ENCODE measurements around the gene RSPH4A.
A peak's percentile ranks its signal among the peaks of the same experiment; 100 is the strongest.
"Not testable (repeated sequence)": the region's sequence is repeated elsewhere in the genome, so short reads cannot be mapped to it uniquely, and the experiment has no call there.

RSPH4A gene

DNA sequence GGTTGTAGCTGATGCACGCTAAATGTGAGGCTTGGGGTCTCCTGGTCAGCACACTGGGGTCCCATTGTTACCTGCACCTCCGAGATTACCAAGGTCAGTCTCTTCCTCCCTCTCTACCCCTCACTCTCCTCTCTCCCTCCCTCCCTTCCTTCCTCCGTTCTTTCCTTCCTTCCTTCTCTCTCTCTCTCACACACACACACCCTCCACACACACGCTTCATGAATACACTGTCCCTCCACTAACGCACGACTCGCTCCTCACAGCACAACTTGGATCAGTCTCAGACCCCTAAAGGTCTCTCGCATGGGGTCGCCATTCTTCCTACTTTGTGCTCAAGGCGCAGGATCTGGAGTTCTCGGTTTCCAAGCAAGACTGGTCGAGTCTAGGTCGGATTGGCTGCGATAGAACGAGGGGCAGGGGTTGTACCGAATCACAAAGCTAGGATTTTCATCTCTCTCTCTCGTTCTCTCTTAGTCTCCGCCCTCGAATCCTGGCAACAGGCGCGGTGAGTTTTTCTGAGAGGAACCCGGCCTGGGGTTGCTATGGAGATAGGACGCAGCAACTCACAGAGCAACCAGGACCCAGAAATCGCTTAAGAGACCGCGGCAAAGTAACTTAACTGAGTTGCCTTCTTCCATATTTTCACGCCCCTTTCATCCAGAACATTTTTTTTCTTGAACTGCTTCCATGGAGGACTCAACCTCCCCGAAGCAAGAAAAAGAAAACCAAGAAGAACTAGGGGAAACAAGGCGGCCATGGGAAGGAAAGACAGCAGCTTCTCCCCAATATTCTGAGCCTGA is at the start of gene RSPH4A:
Gene RSPH4A (plus strand): TSS at position 543 of the 800 bp plus-strand sequence. CDS start 145 bp downstream, at position 688.
- peak; percentile 94 for DNase-seq

- DNase-seq: no peak
Measured at GRCh38 chr6:116568111-116568510, 48.2 kb upstream of the RSPH4A start.

DNA sequence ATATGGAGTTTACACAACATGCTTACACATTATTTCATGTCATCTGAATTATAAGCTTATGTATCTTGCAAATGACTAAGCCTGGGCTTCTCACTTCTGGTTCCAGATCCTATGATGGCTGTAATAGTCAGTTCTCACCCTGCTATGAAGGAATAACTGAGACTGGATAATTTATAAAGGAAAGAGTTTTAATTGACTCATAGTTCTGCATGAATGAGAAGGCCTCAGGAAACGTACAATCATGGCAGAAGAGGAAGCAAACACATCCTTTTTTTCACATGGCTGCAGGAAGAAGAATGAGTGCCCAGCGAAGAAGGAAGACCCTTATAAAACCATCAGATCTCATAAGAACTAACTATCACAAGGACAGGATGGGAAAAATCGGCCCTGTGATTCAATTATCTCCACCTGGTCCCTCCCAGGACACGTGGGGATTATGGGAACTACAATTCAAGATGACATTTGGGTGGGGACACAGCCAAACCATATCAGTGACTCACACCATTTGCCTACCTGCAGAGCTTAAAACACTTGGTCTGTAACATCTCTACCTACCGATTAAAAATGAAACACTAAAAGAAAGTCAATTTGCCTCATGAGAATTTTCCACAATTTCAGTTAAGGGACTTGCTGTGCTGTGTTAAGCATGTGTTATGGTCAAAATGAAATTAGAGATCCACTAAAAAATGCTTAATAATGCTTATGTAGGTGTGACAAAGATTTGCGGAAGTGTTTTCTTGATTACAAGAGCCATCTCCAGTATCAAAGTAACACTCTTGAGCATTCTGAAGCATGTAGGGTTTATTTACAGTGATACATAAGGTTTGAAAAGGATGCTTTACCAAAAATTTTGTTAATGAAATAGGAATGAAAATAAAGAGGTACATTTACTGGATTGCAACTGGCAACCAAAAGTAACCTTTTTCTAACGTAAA is 47.2 kb upstream of the RSPH4A start:
- DNase-seq: no peak

GRCh38 chr6:116570856-116571682 is 45.2 kb upstream of the RSPH4A start, which contains the start of gene RWDD1:
RWDD1 (plus strand) TSS chr6:116571504; CDS start chr6:116571583, 79 bp downstream.
- DNase-seq: peak; percentile 94

DNA sequence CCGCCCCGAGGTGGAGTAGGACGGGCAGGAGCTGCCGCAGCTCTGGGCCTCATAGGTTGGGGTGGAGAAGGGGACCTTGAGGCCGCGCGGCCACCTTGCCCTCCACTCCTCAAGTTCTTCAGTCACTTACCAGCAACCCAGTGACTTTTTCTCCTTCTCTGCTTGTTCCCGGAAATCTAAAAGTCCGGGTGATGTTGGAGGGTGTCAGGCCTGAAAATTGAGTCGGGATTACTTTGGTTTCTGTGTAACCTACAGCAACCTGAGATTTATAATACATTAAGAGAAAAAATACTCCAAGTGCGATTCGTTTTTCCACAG is 44.6 kb upstream of the RSPH4A start:
- DNase-seq: no peak

- DNase-seq: no peak
Measured at GRCh38 chr6:116572162-116572561, 44.1 kb upstream of the RSPH4A start.

GRCh38 chr6:116575227-116575626 is 41.1 kb upstream of the RSPH4A start:
- DNase-seq: no peak

GRCh38 chr6:116577486-116577885 is 38.8 kb upstream of the RSPH4A start:
- no peak for DNase-seq

- DNase-seq: no peak
Measured at GRCh38 chr6:116578335-116578734, 37.9 kb upstream of the RSPH4A start.

DNA sequence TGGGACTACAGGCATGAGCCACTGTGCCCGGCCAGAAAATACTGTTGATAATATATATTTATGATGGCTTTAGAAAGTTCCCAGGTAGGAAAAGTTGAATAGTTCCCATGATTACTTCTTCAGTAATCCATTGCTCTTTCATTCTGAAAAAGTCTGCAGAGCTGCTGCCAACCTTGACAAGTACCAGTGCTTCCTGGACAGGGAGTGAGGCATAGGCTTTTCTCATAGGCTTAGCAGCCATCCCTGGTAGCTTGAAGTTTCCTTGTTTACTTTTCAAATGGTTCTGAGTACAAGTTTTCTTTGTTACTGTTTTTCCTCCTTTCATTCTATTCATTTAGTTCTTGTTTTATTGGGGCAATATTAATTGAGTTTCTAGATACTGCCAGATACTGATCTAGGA is 37.1 kb upstream of the RSPH4A start:
- no peak for DNase-seq

DNA sequence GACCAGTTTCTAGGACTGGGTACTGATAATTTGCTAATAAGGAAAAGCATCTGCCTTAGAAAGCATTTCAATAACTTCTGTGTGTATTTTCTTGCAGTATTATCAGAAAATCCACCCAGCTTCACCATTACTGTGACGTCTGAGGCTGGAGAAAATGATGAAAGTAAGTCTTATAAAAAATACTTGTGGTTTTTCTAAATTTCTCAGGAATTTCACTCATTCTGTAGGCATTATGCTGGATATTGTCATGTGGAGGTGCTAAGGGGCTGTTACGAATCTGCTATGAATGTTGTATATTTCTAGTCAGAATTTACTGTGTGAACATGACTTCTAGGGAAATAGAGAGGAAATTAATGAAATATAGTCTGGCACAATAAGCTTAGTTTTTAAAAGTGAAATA is 36.1 kb upstream of the RSPH4A start:
- no peak for DNase-seq

- no peak for DNase-seq
Measured at GRCh38 chr6:116586276-116586675, 30.0 kb upstream of the RSPH4A start.

- DNase-seq: no peak
Measured at GRCh38 chr6:116586738-116587137, 29.5 kb upstream of the RSPH4A start.

GRCh38 chr6:116595247-116595646 is 21.0 kb upstream of the RSPH4A start:
- no peak for DNase-seq

GRCh38 chr6:116596815-116597214 is 19.5 kb upstream of the RSPH4A start:
- DNase-seq: no peak

- not testable (repeated sequence) for DNase-seq
Measured at GRCh38 chr6:116603916-116604315, 12.4 kb upstream of the RSPH4A start.

GRCh38 chr6:116604868-116605267 is 11.4 kb upstream of the RSPH4A start:
- DNase-seq: not testable (repeated sequence)

- no peak for DNase-seq
Measured at GRCh38 chr6:116605935-116606334, 10.3 kb upstream of the RSPH4A start.

DNA sequence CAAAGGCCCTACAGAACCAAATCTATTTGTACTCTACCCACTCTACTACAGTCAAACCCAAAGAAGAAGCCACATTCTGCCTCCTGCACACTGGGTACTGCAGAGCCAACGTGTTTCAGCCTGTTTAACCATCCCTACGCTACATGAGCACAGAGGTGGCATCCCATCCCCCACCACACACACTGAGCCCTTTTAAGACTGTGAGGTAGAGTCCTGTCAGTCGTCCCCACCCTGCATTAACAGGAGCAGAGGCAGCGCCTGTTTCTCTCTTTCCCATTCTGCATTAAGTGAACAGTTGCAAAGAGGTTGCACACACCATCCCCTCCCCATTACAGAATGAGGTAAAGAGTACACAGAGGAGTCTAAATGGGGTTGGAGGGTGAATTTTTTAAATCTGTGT is 5.2 kb upstream of the RSPH4A start:
- DNase-seq: no peak

- no peak for DNase-seq
Measured at GRCh38 chr6:116616737-116617053, 416 bp downstream of the RSPH4A start.

GRCh38 chr6:116624036-116624805 is 7.9 kb downstream of the RSPH4A start:
- DNase-seq: no peak

DNA sequence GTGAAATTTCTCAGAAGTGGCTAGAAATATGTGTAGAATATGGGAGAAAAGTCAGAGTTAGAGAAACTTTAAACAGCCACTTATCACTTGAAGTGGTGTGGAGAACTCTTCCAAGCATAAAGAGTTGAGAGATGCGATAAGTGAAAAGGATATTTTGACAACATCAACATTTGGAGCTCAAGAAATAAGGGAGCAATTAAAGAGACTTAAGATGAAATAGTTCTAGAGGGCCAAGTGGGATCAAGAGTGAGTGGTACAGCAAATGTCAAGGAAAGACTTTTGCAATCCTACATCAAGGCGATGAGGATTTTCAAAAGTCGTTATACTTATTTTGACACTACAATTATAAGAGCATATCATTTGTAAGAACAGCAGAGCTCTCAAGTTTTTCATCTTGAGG is 9.6 kb downstream of the RSPH4A start:
- no peak for DNase-seq

Data from NCI-H1436 (cell line).